HFFc6 (cell line): ENCODE results near the gene PRKG1. TPM values are rescaled to one million over a fixed set of nuclear protein-coding genes. Genes with fewer than 3 reads are reported as not detected.

Experiments used
- DNase-seq: peaks from one replicate; pipeline ENCODE4 v3.0.0-alpha.2; 2018
- H3K27ac Mint-ChIP-seq: 2 replicates; pipeline ENCODE4 v1.8.0; 2020; ENCODE audit warnings: mild to moderate bottlenecking, mixed read lengths
- H3K27me3 Mint-ChIP-seq: 2 replicates; pipeline ENCODE4 v1.8.0; 2021; ENCODE audit warnings: mild to moderate bottlenecking, moderate library complexity, mixed read lengths; ENCODE audit not compliant: insufficient read depth
- H3K36me3 Mint-ChIP-seq: 2 replicates; pipeline ENCODE4 v1.8.0; 2021; ENCODE audit warnings: low read depth, mixed read lengths
- H3K4me1 Mint-ChIP-seq: 2 replicates; pipeline ENCODE4 v1.8.0; 2020; ENCODE audit warnings: low read depth, mixed read lengths
- H3K4me3 Mint-ChIP-seq: 2 replicates; pipeline ENCODE4 v1.8.0; 2020; ENCODE audit warnings: mild to moderate bottlenecking, moderate library complexity, mixed read lengths
- H3K9me3 Mint-ChIP-seq: 2 replicates; pipeline ENCODE4 v1.8.0; 2020; ENCODE audit warnings: mild to moderate bottlenecking, mixed read lengths
- CTCF ChIP-seq: fragments of 200-600 bp; sonication (generic); IDR thresholded peaks from 2 replicates; pipeline ENCODE4 v1.5.0; 2021; ENCODE audit warnings: antibody characterized with exemption, mild to moderate bottlenecking
- total RNA-seq, 6 experiments: library from RNA; stranded (reverse); fragmentation: NEBNext Ultra II Directional; extraction: Animal tissue kit (Norgen Biotek cat#: 25700); gene quantifications; 2 replicates in 1 of 6; 3 replicates in 5 of 6; pipeline ENCODE4 v1.2.3, GENCODE V29; 2021

PRKG1 gene
- total RNA-seq, 6 experiments from 2014 or later, result 9.3 to 10.1 (median 9.8) TPM

DNA sequence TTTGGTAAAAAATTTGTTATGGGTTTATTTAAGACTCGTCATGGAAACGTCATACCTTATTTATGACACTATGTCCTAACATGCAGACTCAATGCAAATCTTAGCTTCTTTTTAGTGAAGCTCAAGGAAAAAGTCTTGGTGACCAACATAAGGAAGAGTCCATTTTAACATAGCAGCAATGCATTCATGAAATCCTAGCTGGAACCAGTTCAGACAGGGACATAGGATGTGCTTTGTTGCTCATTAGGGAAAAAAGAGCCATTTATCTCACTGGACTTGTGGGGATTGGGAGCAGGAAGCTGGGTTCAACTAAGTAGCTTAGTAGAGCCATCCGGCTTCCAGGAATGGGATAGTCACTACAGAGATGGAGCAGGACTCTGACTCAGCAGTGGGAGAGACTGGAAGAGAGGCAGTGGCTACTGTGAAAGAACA is 1139.0 kb downstream of the PRKG1 start:
- DNase-seq, result peak; percentile 50
- Mint-ChIP-seq H3K27me3 (peaks cover 1% of the 10 kb centered on the region; the same call in 1 of the 2 replicates), H3K4me1 (peaks cover 57% of the 10 kb centered on the region), H3K36me3 (no peaks in the 10 kb centered on the region), H3K9me3 (no peaks in the 10 kb centered on the region), H3K4me3 (no peak overlapping the region; the same call in 1 of the 2 replicates), H3K27ac (peak overlapping the region; percentile 70; the same call in 1 of the 2 replicates)
- TF ChIP-seq CTCF, result no peak

- peaks cover 41% of the 10 kb centered on the region for H3K4me1 Mint-ChIP-seq
- no peak overlapping the region for H3K27ac Mint-ChIP-seq
- H3K9me3 Mint-ChIP-seq, result no peaks in the 10 kb centered on the region
- peak; percentile 60 for DNase-seq
- H3K27me3 Mint-ChIP-seq, result no peaks in the 10 kb centered on the region; the same call in 1 of the 2 replicates
- no peak overlapping the region for H3K4me3 Mint-ChIP-seq
- peak; percentile 90 for TF ChIP-seq CTCF
- no peaks in the 10 kb centered on the region for H3K36me3 Mint-ChIP-seq
These were observed 1141.6 kb downstream of the PRKG1 start for GRCh38 chr10:52215745-52216361.

DNA sequence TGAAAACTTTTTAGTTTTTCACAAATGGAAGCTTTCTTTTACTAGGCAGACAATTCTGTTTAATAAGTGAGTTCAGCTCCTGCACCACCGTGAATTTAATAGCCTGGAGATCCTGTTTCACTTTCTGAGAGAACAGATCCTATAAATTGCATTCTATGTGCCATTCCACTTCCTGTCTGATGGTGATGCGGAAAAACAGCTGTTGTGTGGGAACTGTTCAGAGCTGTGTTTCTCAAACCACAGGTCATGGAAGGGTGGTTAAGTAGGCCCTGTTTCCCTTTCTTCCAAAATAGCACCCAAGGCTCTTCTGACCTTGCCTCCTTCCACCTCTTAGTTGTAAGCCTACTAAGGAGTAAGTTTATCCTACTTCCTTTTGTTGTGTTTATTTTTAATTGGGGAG is 1142.6 kb downstream of the PRKG1 start:
- no peak for TF ChIP-seq CTCF
- peak; percentile 28 for DNase-seq
- H3K4me3 Mint-ChIP-seq, result peak overlapping the region; percentile 20; the same call in 1 of the 2 replicates
- H3K27ac Mint-ChIP-seq, result peak overlapping the region; percentile 49; the same call in 1 of the 2 replicates
- no peaks in the 10 kb centered on the region for H3K9me3 Mint-ChIP-seq
- H3K36me3 Mint-ChIP-seq, result no peaks in the 10 kb centered on the region
- H3K27me3 Mint-ChIP-seq, result no peaks in the 10 kb centered on the region
- peaks cover 36% of the 10 kb centered on the region for H3K4me1 Mint-ChIP-seq

- H3K4me1 Mint-ChIP-seq, result peaks cover 32% of the 10 kb centered on the region
- TF ChIP-seq CTCF, result no peak
- no peaks in the 10 kb centered on the region for H3K27me3 Mint-ChIP-seq
- no peaks in the 10 kb centered on the region for H3K9me3 Mint-ChIP-seq
- H3K4me3 Mint-ChIP-seq, result no peak overlapping the region
- no peaks in the 10 kb centered on the region for H3K36me3 Mint-ChIP-seq
- H3K27ac Mint-ChIP-seq, result no peak overlapping the region
- no peak for DNase-seq
These were observed 1143.2 kb downstream of the PRKG1 start for GRCh38 chr10:52217531-52217930.

DNA sequence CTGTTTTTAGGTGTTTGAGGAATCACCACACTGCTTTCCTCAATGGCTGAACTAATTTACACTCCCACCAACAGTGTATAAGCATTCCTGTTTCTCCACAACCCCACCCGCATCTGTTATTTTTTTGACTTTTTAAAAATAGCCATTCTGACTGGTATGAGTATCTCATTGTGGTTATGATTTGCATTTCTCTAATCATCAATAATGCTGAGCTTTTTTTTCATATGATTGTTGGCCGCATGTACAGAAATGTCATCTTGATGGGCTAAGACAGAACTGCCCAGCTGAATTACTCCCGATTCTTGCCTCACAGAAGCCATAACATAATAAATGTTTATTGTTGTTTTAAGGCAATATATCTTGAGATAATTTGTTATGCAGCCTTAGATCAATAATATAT is 1146.7 kb downstream of the PRKG1 start:
- Mint-ChIP-seq H3K9me3 (no peaks in the 10 kb centered on the region), H3K4me3 (no peak overlapping the region), H3K27me3 (peaks cover 2% of the 10 kb centered on the region), H3K4me1 (peaks cover 15% of the 10 kb centered on the region), H3K36me3 (no peaks in the 10 kb centered on the region), H3K27ac (no peak overlapping the region)
- TF ChIP-seq CTCF, result no peak
- DNase-seq, result no peak
